WTC11 (cell line): ENCODE data around the gene IRX5. TPM values are rescaled to one million over a fixed set of nuclear protein-coding genes. Genes with fewer than 3 reads are reported as not detected.

Source experiments
- ATAC-seq: fragments of 200-7000 bp; cut with Tn5 transposase; 2 replicates; pipeline ENCODE4 v1.10.0; 2021; ENCODE audit warnings: mild to moderate bottlenecking, moderate library complexity
- CTCF ChIA-PET: fragments of 300-600 bp; sonication (Branson Sonifier 250); formaldehyde crosslinking; loops from one replicate; lab custom pipeline; 2021; ENCODE audit warnings: antibody characterized with exemption; lab: Charles Lee
- POLR2A ChIA-PET: fragments of 350-600 bp; sonication (Branson Sonifier 250); formaldehyde crosslinking; loops from one replicate; lab custom pipeline; 2021; ENCODE audit warnings: antibody characterized with exemption; lab: Charles Lee
- DNase-seq: peaks from one replicate; pipeline ENCODE4 v3.0.0; 2021; ENCODE audit warnings: low spot score
- H3K27ac Mint-ChIP-seq: 2 replicates; pipeline ENCODE4 v1.8.0; 2021; ENCODE audit warnings: mixed read lengths
- H3K27me3 Mint-ChIP-seq: 2 replicates; pipeline ENCODE4 v1.8.0; 2021; ENCODE audit warnings: low read depth, mild to moderate bottlenecking, moderate library complexity, mixed read lengths
- H3K36me3 Mint-ChIP-seq: 2 replicates; pipeline ENCODE4 v1.8.0; 2021; ENCODE audit warnings: mixed read lengths
- H3K4me1 Mint-ChIP-seq: 2 replicates; pipeline ENCODE4 v1.8.0; 2022; ENCODE audit warnings: mixed read lengths
- H3K4me3 Mint-ChIP-seq: 2 replicates; pipeline ENCODE4 v1.8.0; 2021; ENCODE audit warnings: mild to moderate bottlenecking, moderate library complexity, mixed read lengths
- H3K9me3 Mint-ChIP-seq: 2 replicates; pipeline ENCODE4 v1.8.0; 2021; ENCODE audit warnings: mixed read lengths
- AR ChIP-seq: fragments of 250-450 bp; sonication (Bioruptor Pico); IDR thresholded peaks from 2 replicates; pipeline ENCODE4 v1.9.0; 2021; ENCODE audit warnings: mild to moderate bottlenecking
- ATF3 ChIP-seq: sonication (generic); formaldehyde crosslinking; conservative IDR thresholded peaks from 2 replicates; pipeline ENCODE4 v1.8.1; 2022; ENCODE audit warnings: mild to moderate bottlenecking, missing genetic modification reagents
- CREM ChIP-seq: sonication (generic); formaldehyde crosslinking; IDR thresholded peaks from 2 replicates; pipeline ENCODE4 v1.8.1; 2022; ENCODE audit warnings: mild to moderate bottlenecking, missing genetic modification reagents, moderate library complexity
- E2F1 ChIP-seq: sonication (generic); formaldehyde crosslinking; IDR thresholded peaks from 2 replicates; pipeline ENCODE4 v1.8.0; 2022; ENCODE audit warnings: mild to moderate bottlenecking, missing genetic modification reagents
- ELF4 ChIP-seq: sonication (generic); formaldehyde crosslinking; IDR thresholded peaks from 2 replicates; pipeline ENCODE4 v1.8.1; 2022; ENCODE audit warnings: low read depth, mild to moderate bottlenecking, moderate library complexity, missing genetic modification reagents
- ESRRA ChIP-seq: sonication (generic); formaldehyde crosslinking; IDR thresholded peaks from 2 replicates; pipeline ENCODE4 v1.8.1; 2022; ENCODE audit warnings: mild to moderate bottlenecking, missing genetic modification reagents, borderline replicate concordance
- FOXP4 ChIP-seq: sonication (generic); formaldehyde crosslinking; IDR thresholded peaks from 2 replicates; pipeline ENCODE4 v1.8.0; 2022; ENCODE audit warnings: mild to moderate bottlenecking, missing genetic modification reagents
- IRF1 ChIP-seq: sonication (generic); formaldehyde crosslinking; IDR thresholded peaks from 2 replicates; pipeline ENCODE4 v1.8.0; 2023; ENCODE audit warnings: missing genetic modification reagents
- JAZF1 ChIP-seq: fragments of 250-450 bp; sonication (Bioruptor Pico); IDR thresholded peaks from 2 replicates; pipeline ENCODE4 v1.9.0; 2021; ENCODE audit warnings: moderate library complexity, mild to moderate bottlenecking, inconsistent platforms
- MAX ChIP-seq: sonication (generic); formaldehyde crosslinking; IDR thresholded peaks from 2 replicates; pipeline ENCODE4 v1.8.0; 2022; ENCODE audit warnings: mild to moderate bottlenecking, missing genetic modification reagents
- RELA ChIP-seq: sonication (generic); formaldehyde crosslinking; IDR thresholded peaks from 2 replicates; pipeline ENCODE4 v1.8.1; 2022; ENCODE audit warnings: missing genetic modification reagents, mild to moderate bottlenecking, borderline replicate concordance
- RORB ChIP-seq: fragments of 250-450 bp; sonication (Bioruptor Pico); IDR thresholded peaks from 2 replicates; pipeline ENCODE4 v1.9.0; 2021; ENCODE audit warnings: mild to moderate bottlenecking
- SOX15 ChIP-seq: fragments of 250-450 bp; sonication (Bioruptor Pico); IDR thresholded peaks from 2 replicates; pipeline ENCODE4 v1.9.0; 2021; ENCODE audit warnings: mild to moderate bottlenecking
- SP1 ChIP-seq: sonication (generic); formaldehyde crosslinking; conservative IDR thresholded peaks from 2 replicates; pipeline ENCODE4 v1.8.1; 2022; ENCODE audit warnings: missing genetic modification reagents
- STAT6 ChIP-seq: sonication (generic); formaldehyde crosslinking; conservative IDR thresholded peaks from 2 replicates; pipeline ENCODE4 v1.8.1; 2023; ENCODE audit warnings: mild to moderate bottlenecking, low read depth, missing genetic modification reagents, moderate library complexity
- TEAD4 ChIP-seq: sonication (generic); formaldehyde crosslinking; IDR thresholded peaks from 2 replicates; pipeline ENCODE4 v1.8.0; 2022; ENCODE audit warnings: mild to moderate bottlenecking, missing genetic modification reagents
- USF2 ChIP-seq: sonication (generic); formaldehyde crosslinking; IDR thresholded peaks from 2 replicates; pipeline ENCODE4 v1.8.1; 2023; ENCODE audit warnings: mild to moderate bottlenecking, missing genetic modification reagents, moderate library complexity
- ZNF232 ChIP-seq: sonication (generic); formaldehyde crosslinking; IDR thresholded peaks from 2 replicates; pipeline ENCODE4 v1.8.0; 2022; ENCODE audit warnings: mild to moderate bottlenecking, missing genetic modification reagents
- total RNA-seq: library from RNA; stranded (reverse); gene quantifications from 3 replicates; pipeline ENCODE4 v1.2.3, GENCODE V29; 2021

IRX5 gene
- total RNA-seq, 1 experiment from 2014 or later = 0.35 TPM

GRCh38 chr16:54965464-54965863 is 34.8 kb downstream of the IRX5 start:
- no peaks in the 10 kb centered on the region; the same call in 1 of the 2 replicates for H3K27me3 Mint-ChIP-seq
- no peak overlapping the region for H3K4me3 Mint-ChIP-seq
- ATAC-seq (no peak), DNase-seq (no peak)
- peaks cover 6% of the 10 kb centered on the region; the same call in 1 of the 2 replicates for H3K9me3 Mint-ChIP-seq
- POLR2A ChIA-PET = no interaction called here
- H3K36me3 Mint-ChIP-seq = no peaks in the 10 kb centered on the region
- no peak overlapping the region for H3K27ac Mint-ChIP-seq
- CTCF ChIA-PET = no interaction called here
- peaks cover 5% of the 10 kb centered on the region for H3K4me1 Mint-ChIP-seq
- TF ChIP-seq RELA (CRISPR knock-in tag) (no peak), ESRRA (CRISPR knock-in tag) (no peak), SP1 (CRISPR knock-in tag) (no peak), IRF1 (CRISPR knock-in tag) (no peak), USF2 (CRISPR knock-in tag) (no peak), CREM (CRISPR knock-in tag) (no peak), AR (CRISPR knock-in tag) (no peak), MAX (CRISPR knock-in tag) (no peak), FOXP4 (CRISPR knock-in tag) (no peak), ATF3 (no peak), TEAD4 (no peak), E2F1 (CRISPR knock-in tag) (no peak), JAZF1 (CRISPR knock-in tag) (no peak), ZNF232 (CRISPR knock-in tag) (no peak), STAT6 (CRISPR knock-in tag) (no peak), RORB (no peak), ELF4 (no peak), SOX15 (CRISPR knock-in tag) (no peak)
